HepG2 (cell line): ENCODE measurements around the gene BABAM2. TPM values are rescaled to one million over a fixed set of nuclear protein-coding genes. Genes with fewer than 3 reads are reported as not detected.

Experiments
- ATF5 ChIP-seq: sonication (generic); formaldehyde crosslinking; IDR thresholded peaks from 2 replicates; pipeline ENCODE4 v1.4.0; 2020; ENCODE audit warnings: mild to moderate bottlenecking, low read depth, missing genetic modification reagents
- FOXA3 ChIP-seq: IDR thresholded peaks from 2 replicates; pipeline ENCODE4 v1.6.1; 2016; ENCODE audit warnings: missing genetic modification reagents, missing compliant biosample characterization
- GATAD1 ChIP-seq: IDR thresholded peaks from 2 replicates; pipeline ENCODE4 v1.6.1; 2016; ENCODE audit warnings: missing genetic modification reagents, missing compliant biosample characterization
- HES4 ChIP-seq: sonication (generic); formaldehyde crosslinking; IDR thresholded peaks from 2 replicates; pipeline ENCODE4 v1.9.0; 2021; ENCODE audit warnings: mild to moderate bottlenecking, missing genetic modification reagents, borderline replicate concordance
- HNRNPUL1 ChIP-seq: fragments of 200-400 bp; formaldehyde crosslinking; IDR thresholded peaks from 2 replicates; pipeline ENCODE4 v1.6.1; 2017; ENCODE audit warnings: low read depth, mild to moderate bottlenecking, low read length, moderate library complexity
- PRDM10 ChIP-seq: sonication (generic); formaldehyde crosslinking; IDR thresholded peaks from 2 replicates; pipeline ENCODE4 v1.4.0; 2020; ENCODE audit warnings: low read depth, missing genetic modification reagents
- SMARCE1 ChIP-seq: fragments of 450-650 bp; IDR thresholded peaks from 2 replicates; pipeline ENCODE4 v1.6.1; 2017; ENCODE audit warnings: borderline replicate concordance
- ZBTB38 ChIP-seq: sonication (generic); formaldehyde crosslinking; IDR thresholded peaks from 2 replicates; pipeline ENCODE4 v1.5.1; 2020; ENCODE audit warnings: mild to moderate bottlenecking, missing genetic modification reagents
- ZEB1 ChIP-seq: IDR thresholded peaks from 2 replicates; pipeline ENCODE4 v1.6.1; 2012; ENCODE audit warnings: mild to moderate bottlenecking, low read depth, inconsistent platforms; ENCODE audit not compliant: insufficient replicate concordance
- ZNF414 ChIP-seq: sonication (generic); formaldehyde crosslinking; IDR thresholded peaks from 2 replicates; pipeline ENCODE4 v1.5.0; 2020; ENCODE audit warnings: missing genetic modification reagents
- ZNF547 ChIP-seq: sonication (generic); formaldehyde crosslinking; IDR thresholded peaks from 2 replicates; pipeline ENCODE4 v1.5.1; 2020; ENCODE audit warnings: mild to moderate bottlenecking, missing genetic modification reagents
- ZNF557 ChIP-seq: sonication (generic); formaldehyde crosslinking; IDR thresholded peaks from 2 replicates; pipeline ENCODE4 v1.4.0; 2020; ENCODE audit warnings: missing genetic modification reagents
- ZNF558 ChIP-seq: sonication (generic); formaldehyde crosslinking; IDR thresholded peaks from 2 replicates; pipeline ENCODE4 v1.9.0; 2022; ENCODE audit warnings: mild to moderate bottlenecking, missing genetic modification reagents, borderline replicate concordance
- ZNF660 ChIP-seq: sonication (generic); formaldehyde crosslinking; IDR thresholded peaks from 2 replicates; pipeline ENCODE4 v1.5.1; 2020; ENCODE audit warnings: mild to moderate bottlenecking, low read depth, missing genetic modification reagents, borderline replicate concordance
- polyA plus RNA-seq, 8 experiments: library from polyadenylated mRNA; depleted of rRNA in 3 of 8; stranded (reverse) in 7 of 8; unstranded in 1 of 8; fragments of >200 nt; fragmentation: Illumina TruSeq in 4 of 8; extraction: Trizol in 4 of 8; gene quantifications; 2 replicates each; pipeline versions ENCODE4 v1.2.1 to v1.2.3, GENCODE V29; 2011 to 2016; ENCODE audit warnings: low read depth in 4 of 8, missing spikeins in 1 of 8, mixed read lengths in 1 of 8; ENCODE audit not compliant: insufficient read depth in 1 of 8
- total RNA-seq, 5 experiments: library from RNA; depleted of rRNA; stranded (reverse); fragments of >200 nt; fragmentation: Illumina TruSeq; extraction: Trizol; gene quantifications; 2 replicates each; pipeline ENCODE4 v1.2.3, GENCODE V29; 2016; ENCODE audit warnings: low read depth in 1 of 5
- TF ChIP-seq, protein P1 (sequence below): sonication (generic); formaldehyde crosslinking; IDR thresholded peaks from 2 replicates; pipeline ENCODE4 v1.9.0; 2021; ENCODE audit warnings: missing genetic modification reagents, borderline replicate concordance
- TF ChIP-seq, protein P2 (sequence below): sonication (generic); formaldehyde crosslinking; IDR thresholded peaks from 2 replicates; pipeline ENCODE4 v1.4.0; 2020; ENCODE audit warnings: missing genetic modification reagents; ENCODE audit errors: not compliant biosample characterization
- TF ChIP-seq, protein P3 (sequence below): sonication (generic); formaldehyde crosslinking; IDR thresholded peaks from 2 replicates; pipeline ENCODE4 v1.5.1; 2020; ENCODE audit warnings: mild to moderate bottlenecking, missing genetic modification reagents, moderate library complexity

BABAM2 gene
- total and polyA plus RNA-seq, 2 of the 13 experiments (the other 11 are each of a cell fraction or from before 2014, with no cell fraction given): 24.9 to 28.0 TPM

GRCh38 chr2:28358668-28359201, 468.2 kb downstream of the BABAM2 start (continued):
- no peak for TF ChIP-seq FOXA3 (CRISPR knock-in tag)
- no peak for TF ChIP-seq ZBTB38
- TF ChIP-seq ZNF557 (CRISPR knock-in tag): no peak
- no peak for TF ChIP-seq HNRNPUL1
- TF ChIP-seq SMARCE1: no peak
- 0 out of 2 replicates have a peak, but pooled peaks have one; percentile 8 for TF ChIP-seq ZNF547 (CRISPR knock-in tag)
- no peak for TF ChIP-seq HES4 (CRISPR knock-in tag)
- TF ChIP-seq PRDM10 (CRISPR knock-in tag): 0 out of 2 replicates have a peak, but pooled peaks have one; percentile 5
- TF ChIP-seq ZNF558: no peak
- TF ChIP-seq, protein P1, sequence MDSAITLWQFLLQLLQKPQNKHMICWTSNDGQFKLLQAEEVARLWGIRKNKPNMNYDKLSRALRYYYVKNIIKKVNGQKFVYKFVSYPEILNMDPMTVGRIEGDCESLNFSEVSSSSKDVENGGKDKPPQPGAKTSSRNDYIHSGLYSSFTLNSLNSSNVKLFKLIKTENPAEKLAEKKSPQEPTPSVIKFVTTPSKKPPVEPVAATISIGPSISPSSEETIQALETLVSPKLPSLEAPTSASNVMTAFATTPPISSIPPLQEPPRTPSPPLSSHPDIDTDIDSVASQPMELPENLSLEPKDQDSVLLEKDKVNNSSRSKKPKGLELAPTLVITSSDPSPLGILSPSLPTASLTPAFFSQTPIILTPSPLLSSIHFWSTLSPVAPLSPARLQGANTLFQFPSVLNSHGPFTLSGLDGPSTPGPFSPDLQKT (CRISPR knock-in tag): no peak
- no peak for TF ChIP-seq ZNF660
- TF ChIP-seq ZEB1: no peak
- peak; percentile 69; the same call in 1 of the 2 replicates for TF ChIP-seq ZNF414
- TF ChIP-seq, protein P2, sequence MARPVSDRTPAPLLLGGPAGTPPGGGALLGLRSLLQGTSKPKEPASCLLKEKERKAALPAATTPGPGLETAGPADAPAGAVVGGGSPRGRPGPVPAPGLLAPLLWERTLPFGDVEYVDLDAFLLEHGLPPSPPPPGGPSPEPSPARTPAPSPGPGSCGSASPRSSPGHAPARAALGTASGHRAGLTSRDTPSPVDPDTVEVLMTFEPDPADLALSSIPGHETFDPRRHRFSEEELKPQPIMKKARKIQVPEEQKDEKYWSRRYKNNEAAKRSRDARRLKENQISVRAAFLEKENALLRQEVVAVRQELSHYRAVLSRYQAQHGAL: no peak
- TF ChIP-seq, protein P3, sequence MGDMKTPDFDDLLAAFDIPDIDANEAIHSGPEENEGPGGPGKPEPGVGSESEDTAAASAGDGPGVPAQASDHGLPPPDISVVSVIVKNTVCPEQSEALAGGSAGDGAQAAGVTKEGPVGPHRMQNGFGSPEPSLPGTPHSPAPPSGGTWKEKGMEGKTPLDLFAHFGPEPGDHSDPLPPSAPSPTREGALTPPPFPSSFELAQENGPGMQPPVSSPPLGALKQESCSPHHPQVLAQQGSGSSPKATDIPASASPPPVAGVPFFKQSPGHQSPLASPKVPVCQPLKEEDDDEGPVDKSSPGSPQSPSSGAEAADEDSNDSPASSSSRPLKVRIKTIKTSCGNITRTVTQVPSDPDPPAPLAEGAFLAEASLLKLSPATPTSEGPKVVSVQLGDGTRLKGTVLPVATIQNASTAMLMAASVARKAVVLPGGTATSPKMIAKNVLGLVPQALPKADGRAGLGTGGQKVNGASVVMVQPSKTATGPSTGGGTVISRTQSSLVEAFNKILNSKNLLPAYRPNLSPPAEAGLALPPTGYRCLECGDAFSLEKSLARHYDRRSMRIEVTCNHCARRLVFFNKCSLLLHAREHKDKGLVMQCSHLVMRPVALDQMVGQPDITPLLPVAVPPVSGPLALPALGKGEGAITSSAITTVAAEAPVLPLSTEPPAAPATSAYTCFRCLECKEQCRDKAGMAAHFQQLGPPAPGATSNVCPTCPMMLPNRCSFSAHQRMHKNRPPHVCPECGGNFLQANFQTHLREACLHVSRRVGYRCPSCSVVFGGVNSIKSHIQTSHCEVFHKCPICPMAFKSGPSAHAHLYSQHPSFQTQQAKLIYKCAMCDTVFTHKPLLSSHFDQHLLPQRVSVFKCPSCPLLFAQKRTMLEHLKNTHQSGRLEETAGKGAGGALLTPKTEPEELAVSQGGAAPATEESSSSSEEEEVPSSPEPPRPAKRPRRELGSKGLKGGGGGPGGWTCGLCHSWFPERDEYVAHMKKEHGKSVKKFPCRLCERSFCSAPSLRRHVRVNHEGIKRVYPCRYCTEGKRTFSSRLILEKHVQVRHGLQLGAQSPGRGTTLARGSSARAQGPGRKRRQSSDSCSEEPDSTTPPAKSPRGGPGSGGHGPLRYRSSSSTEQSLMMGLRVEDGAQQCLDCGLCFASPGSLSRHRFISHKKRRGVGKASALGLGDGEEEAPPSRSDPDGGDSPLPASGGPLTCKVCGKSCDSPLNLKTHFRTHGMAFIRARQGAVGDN (CRISPR knock-in tag): no peak
- TF ChIP-seq ATF5 (CRISPR knock-in tag): no peak
- no peak for TF ChIP-seq GATAD1 (CRISPR knock-in tag)
